Stimulated activated CD8-positive, alpha-beta memory T cell treated with anti-CD3 and anti-CD28 coated beads, Interleukin-2, amount 100 ng/mL, for 1 hour (primary cell): ENCODE measurements around the gene CMPK1.
"Not testable (repeated sequence)": the region's sequence is repeated elsewhere in the genome, so short reads cannot be mapped to it uniquely, and the experiment has no call there.

ENCODE experiments used
- DNase-seq, 2 donors: peaks; one replicate each; pipeline ENCODE4 v3.0.0-alpha.2; 2020; ENCODE audit warnings: low read depth in 2 of 2

CMPK1 gene

DNA sequence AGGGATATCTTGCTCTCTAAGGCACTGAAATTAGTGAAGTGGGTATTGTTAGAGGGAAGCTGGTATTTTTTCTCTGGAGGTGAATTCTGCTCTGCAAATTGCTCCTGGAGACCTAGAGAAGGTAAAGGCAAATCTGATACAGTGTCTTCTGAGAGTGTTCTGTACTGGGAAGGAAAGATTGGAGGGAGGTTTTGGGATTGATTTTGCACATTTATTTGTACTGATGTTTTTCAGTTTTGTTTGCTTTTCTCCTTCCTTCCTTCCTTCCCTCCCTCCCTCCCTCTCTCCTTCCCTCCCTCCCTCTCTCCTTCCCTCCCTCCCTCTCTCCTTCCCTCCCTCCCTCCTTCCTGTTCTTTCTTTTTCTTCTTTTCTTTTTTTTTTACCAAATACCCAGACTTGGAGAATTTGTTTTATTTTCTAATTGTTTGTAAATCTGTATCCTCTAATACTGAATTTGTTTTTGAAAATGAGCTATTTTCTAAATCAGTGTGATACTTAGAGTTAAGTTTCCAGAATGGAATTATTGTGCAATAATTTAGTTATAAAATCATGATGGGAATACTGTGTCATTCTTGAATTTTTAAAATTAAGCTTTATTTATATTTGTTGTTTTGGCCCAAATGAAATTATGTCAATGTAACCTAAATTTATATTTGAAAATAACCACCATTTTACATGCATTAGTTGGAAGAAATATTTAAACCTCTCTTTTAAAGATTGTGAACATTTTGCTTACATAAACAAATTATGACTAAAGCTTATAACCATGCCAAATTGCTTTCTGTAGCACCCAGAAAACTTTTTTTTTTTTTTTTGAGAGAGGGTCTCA is 4.9 kb downstream of the CMPK1 start:
- DNase-seq = no peak

- DNase-seq = no peak
Measured at GRCh38 chr1:47340227-47340626, 6.6 kb downstream of the CMPK1 start.

- DNase-seq = not testable (repeated sequence)
Measured at GRCh38 chr1:47346979-47347378, 13.4 kb downstream of the CMPK1 start.

GRCh38 chr1:47347735-47348134 is 14.1 kb downstream of the CMPK1 start:
- no peak for DNase-seq

DNA sequence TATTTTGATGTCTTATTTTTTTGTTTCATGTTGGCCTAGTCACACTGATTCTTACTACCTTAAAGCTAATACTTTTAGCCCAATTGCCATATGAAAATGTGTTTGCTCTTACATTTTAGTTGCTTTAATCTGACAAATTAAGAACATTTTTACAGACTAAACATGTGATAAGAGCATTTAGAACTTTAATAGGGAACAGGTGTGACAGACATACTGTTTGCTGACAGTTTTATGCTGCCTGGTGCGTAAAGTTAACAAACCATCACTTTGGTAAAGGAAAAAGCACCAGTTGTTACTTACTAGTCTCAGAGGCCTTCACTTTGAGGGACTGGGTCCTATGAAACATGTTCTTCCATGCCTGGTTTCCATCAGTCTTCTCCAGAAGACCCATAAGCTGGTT is 14.7 kb downstream of the CMPK1 start:
- DNase-seq = no peak

DNA sequence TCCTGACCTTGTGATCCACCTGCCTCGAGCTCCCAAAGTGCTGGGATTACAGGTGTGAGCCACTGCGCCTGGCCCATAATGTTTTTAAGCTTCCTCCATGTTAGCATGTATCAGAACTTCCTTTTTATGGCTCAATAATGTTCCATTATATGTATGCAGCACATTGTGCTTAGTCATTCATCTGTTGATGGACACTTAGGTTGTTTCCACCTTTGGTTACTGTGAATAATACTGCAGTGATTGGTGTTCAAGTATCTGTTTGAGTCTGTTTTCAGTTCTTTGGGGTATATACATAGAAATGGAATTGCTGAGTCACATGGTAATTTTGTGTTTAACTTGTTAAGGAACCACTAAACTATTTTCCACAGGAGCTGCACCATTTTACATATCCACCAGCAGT is 17.7 kb downstream of the CMPK1 start:
- no peak for DNase-seq

DNA sequence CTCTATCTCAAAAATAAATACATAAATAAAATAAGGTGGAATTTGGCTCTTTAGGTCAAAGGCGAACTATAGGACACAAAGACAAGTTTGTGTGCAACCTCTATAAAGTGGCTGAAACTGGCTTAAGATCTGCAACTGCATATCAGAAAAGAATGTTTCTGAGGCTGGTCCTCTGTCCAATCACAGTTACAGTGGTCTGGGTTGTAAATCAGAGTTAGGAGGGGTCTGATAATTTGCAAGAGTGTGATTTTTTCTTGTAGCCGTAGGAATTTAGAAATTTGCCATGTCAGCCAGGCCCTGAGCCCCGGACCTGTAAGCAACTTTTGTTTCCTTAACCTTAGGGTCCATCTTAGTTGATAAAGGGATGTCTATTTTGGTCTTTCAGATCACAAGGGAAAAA is 27.8 kb downstream of the CMPK1 start:
- no peak for DNase-seq

GRCh38 chr1:47362828-47363227 is 29.2 kb downstream of the CMPK1 start:
- DNase-seq = no peak

GRCh38 chr1:47367651-47368050 is 34.1 kb downstream of the CMPK1 start:
- no peak for DNase-seq

- DNase-seq = no peak
Measured at GRCh38 chr1:47371016-47371517, 37.5 kb downstream of the CMPK1 start.

GRCh38 chr1:47374501-47374900 is 40.9 kb downstream of the CMPK1 start:
- DNase-seq = no peak

- no peak for DNase-seq
Measured at GRCh38 chr1:47378147-47378546, 44.6 kb downstream of the CMPK1 start.

- no peak for DNase-seq
Measured at GRCh38 chr1:47380699-47381098, 47.1 kb downstream of the CMPK1 start.

DNA sequence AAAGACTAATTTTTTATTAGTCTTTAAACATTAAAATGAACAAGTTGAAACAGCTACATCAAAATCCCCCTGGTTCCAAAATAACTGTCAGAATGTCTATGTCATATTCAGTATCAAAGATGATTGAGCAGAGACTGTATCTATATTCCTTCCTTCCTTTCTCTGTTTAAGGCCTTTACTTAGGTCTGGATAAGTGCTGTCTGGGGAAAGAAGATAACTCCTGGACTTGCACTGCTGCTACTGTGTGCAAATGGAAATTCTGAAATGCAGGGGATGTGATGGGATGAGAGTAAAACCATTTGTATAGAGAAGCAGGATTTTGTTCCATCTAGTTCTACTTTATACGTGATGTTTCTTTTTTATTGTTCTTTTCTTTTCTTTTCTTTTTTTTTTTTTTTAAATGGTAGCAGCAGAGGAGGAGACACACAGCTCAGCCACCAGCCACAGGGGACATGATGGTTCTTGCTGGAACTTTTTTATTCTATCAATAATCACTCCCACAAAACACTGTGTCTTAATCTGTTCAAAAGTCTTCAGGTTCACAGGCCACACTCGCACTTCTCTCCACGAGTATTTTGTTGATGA is 48.9 kb downstream of the CMPK1 start:
- DNase-seq = no peak

- no peak for DNase-seq
Measured at GRCh38 chr1:47384083-47384482, 50.5 kb downstream of the CMPK1 start.

DNA sequence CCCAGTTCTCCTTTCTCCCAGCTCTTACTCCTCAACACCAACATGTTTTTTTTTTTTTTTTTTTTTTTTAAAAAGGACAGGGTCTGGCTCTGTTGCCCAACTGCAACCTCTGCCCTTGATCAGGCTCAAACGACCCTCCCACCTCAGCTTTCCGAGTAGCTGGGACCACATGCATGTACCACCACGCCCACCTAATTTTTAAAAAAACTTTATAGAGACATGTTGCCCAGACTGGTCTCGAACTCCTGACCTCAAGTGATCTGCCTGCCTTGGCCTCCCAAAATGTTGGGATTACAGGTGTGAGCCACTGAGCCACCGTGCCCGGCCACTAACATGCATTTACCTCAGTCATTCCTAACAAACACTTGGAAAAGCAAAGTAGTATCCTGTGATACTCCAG is 51.4 kb downstream of the CMPK1 start:
- DNase-seq = no peak

DNA sequence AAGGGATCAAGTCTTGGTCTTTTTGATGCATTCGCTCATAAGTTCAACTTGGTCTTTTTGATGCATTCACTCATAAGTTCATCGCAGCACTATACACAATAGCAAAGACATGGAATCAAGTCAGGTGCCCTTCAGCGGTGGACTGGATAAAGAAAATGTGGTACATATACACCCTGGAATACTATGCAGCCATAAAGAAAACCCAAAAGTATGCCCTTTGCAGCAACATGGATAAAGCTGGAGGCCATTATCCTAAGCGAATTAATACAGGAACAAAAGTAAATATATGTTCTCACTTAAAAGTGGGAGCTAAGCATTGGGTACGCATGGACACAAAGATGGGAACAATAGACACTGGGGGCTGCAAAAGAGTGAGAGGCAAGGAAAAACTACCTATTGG is 52.7 kb downstream of the CMPK1 start:
- no peak for DNase-seq

GRCh38 chr1:47388030-47388890 is 54.7 kb downstream of the CMPK1 start:
- no peak for DNase-seq

DNA sequence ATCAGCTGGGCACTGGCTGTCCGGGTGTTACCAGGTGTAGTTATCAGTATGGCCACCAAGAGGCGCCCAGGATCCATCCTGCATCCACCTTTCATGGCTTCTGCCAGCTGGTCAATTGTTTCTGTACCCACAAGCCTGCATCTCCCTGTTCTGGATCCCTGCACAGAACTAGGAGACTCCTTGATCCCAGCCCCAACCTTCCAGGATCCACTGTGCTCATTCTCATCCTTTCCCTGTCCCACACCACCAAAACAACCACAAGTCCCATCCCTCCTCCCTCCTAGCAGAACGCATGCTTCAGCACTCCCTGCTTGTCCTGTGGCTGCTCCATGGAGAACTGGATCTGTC is 55.3 kb downstream of the CMPK1 start:
- DNase-seq = no peak

DNA sequence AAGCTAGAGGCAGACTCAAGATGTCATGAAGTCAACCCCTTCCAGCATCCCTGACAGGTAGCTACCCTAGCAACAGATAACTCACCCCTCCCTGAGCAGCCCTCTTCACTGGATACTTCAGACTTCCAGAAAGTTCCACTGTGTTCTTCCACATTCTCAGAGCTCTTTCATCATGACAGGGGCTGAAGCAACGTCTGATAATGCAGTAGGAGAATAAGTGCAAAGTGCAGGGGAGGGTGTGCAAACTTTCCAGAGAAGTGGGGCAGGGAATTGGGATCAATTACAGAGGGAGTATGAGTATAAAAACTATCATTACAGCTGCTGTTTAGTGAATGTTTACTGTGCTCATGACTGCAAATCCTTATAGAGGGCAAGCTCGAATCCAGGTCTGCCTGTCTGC is 56.1 kb downstream of the CMPK1 start:
- DNase-seq = no peak

- DNase-seq = no peak
Measured at GRCh38 chr1:47390843-47391242, 57.3 kb downstream of the CMPK1 start.

GRCh38 chr1:47393141-47393540 is 59.6 kb downstream of the CMPK1 start:
- DNase-seq = no peak

DNA sequence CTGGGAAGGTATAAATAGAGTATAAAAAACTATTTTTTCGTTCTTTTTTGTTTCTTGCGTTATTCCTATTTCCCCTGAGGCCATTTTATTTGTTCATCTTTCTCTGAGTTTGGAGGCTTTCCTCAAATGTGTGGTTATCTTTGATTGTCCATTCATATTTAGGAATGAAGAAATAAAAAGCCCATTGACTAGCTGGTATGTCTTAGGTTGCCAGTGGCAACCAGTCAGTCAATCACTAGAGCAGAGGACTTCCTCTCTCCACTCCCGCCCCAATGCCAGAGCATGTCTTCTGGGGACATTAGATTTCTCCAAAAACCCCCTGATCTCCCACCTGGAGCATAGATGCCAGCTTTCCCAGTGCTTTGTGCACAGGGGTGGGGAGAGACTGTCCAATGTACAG is 61.8 kb downstream of the CMPK1 start:
- DNase-seq = no peak
